GM21529 (cell line): ENCODE results near the gene FRG2B.
"Not testable (repeated sequence)": the region's sequence is repeated elsewhere in the genome, so short reads cannot be mapped to it uniquely, and the experiment has no call there.

Experiments used
- ATAC-seq: cut with Tn5 transposase; IDR thresholded peaks from one replicate; pipeline ENCODE4 v1.9.1; 2021; ENCODE audit not compliant: unreplicated experiment

The FRG2B gene

DNA sequence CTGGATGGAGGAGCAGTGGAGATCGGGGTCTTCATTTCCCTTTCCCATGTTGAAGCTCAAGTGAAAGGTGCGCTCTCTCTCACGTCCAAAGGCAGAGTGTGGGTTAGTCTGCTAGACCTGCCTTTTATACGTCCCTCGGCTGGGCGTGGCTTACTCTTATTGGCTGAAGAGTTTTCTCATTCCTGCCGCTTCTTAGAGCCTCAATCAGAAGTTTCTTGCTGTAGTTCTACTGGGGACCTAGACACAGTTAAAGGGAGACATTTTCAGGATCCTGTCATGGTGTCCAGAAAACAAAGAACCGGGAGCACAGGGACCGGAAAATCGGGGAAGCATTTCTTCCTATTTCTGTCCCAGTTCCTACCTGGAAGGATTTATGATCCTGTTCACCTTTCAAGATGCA lies at the start of gene FRG2B:
Gene FRG2B, minus strand, starts transcription at position 101 of the 400 bp plus-strand sequence. Its CDS starts 53 bp downstream, at position 48.
- ATAC-seq = not testable (repeated sequence)

DNA sequence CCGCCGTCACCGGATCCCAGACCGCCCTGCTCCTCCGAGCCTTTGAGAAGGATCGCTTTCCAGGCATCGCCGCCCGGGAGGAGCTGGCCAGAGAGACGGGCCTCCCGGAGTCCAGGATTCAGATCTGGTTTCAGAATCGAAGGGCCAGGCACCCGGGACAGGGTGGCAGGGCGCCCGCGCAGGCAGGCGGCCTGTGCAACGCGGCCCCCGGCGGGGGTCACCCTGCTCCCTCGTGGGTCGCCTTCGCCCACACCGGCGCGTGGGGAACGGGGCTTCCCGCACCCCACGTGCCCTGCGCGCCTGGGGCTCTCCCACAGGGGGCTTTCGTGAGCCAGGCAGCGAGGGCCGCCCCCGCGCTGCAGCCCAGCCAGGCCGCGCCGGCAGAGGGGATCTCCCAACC lies 40.9 kb upstream of the FRG2B start:
- not testable (repeated sequence) for ATAC-seq

DNA sequence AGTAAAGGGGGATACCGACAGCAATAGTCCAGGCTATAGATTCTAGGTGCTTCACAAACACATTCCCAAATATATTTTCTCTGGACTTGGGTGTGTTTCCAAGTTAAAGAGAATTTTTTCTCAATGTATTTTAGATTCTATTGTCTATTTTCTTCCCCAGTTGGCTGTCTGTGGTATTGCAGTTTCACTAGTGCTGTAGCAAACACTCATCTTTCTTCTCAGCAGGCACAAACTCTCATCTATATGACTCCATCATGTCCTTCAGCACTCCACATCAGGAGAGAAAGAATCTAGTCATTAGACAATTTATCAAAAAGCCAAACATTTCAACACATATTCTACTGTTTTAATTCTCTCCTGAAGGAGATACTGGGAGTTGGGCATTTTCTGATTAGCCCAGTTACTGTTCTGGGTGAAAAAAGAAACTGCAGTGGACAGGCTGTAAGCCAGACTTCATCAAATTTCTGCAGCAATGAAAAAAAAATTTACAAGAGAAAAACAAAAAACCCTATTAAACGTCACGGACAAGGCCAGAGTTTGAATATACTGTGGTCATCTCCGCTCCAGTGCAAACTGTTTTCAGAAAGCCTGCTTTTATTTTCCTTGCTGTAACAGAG lies 37.1 kb upstream of the FRG2B start:
- not testable (repeated sequence) for ATAC-seq

DNA sequence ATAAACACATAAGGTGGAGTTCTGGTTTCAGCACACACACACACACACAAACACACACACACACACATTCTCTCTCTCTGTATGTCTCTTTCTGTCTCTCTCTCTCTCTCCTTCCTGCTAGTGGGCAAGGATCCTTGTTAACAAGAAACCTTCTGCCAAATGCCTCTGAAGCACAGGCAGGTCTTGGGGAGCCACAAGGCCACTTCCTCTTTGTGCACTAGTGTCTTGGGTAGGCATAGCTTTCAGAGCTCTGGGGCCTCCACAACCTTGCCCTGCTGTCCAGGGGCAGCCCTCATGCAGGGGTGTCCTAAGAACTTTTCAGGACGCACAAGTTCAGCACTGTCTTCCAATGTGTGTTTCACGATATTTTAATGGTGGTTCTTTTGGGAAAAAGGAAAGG lies 34.5 kb upstream of the FRG2B start:
- ATAC-seq = not testable (repeated sequence)

DNA sequence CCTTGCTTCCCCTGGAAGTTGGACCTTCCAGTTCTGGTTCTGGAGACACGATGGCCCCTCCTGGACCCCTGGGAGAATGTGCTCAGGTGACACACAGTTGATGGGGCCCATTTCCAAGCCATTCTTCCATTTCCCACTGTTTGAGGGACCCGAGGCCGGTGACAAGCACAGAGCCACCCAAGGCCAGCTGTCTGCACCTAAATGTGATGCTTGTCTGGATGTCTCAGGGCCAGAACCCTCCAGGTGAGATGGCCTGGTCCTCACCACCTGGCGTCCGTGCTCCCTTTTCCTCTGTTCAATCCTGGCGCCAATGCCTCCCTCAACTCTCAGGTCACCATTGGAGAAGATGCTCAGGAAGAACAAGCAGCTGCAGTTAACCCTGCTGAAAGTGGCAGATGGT lies 33.9 kb upstream of the FRG2B start:
- ATAC-seq = not testable (repeated sequence)

DNA sequence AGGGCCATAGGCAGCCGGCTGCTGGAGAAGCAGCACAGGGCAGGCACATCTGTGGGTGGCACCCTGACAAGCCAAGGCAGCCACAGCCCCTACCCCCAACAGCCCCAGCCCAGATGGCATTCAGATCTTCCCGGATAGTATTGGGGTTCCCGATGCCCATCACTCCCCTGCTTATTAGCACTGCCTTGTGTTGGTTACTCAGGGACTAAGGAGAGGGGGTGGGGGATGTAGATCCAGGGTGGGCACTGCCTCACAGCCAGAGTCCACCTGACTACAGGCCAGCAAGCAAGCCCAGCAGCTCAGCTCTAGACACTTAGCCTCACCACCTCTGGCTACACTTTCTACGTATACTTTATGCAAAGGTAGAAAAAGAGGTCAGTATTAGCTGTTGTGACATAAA lies 30.7 kb upstream of the FRG2B start:
- not testable (repeated sequence) for ATAC-seq

DNA sequence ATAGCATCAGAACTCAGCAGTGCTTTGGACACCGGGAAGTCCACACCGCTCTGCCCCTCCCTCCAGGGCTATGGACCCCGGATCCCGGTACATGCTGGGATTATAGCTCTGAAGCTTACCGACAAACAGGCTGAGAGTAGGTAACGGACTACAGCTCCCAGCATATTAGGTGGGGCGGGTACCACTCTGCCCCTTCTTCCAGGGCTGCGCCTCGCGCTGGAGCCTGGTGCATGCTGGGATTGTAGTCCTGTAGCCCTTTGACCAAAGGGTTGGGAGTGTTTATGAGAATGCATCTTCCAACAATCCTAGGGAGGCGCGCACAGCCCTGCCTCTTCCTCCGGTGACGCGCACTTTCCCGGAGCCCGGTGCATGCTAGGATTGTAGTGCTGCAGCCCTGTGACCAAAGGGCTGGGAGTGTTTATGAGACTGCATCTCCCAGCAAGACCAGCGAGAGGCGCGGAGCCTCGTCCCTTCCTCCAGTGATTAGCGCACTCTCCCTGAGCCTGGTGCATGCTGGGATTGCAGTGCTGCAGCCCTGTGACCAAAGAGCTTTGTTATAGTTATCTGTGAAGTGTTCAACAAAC lies 22.4 kb upstream of the FRG2B start:
- not testable (repeated sequence) for ATAC-seq

DNA sequence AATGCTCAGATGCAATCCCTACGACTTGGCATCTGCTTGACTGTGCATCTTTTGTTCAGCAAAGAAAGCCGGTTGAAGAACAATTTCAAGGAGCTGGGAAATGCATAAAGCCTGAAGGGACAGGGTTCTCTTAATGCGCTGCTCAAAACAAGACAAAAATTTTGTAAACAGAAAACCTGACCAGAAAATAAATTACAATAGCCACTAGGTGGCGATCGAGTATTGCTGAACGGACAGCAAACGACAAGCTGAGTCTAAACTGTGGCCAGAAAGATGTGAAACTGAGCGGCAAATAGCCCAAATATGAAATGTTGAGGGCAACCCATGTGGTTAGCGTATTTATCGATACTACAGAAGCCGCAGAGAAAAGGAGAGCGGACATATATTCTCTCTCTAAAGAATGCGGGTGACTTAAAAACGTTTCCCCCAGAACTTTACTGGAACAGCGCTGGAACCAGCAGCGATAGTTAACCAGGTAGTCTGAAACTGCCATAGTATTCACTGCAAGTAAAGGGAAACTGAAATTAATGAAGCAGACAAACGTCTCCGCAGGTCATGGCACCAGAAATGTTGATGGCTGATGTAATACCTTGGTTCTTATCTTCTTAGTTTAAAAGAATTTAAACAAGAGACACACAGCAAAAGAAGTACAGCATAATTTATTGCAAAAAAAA lies 20.6 kb upstream of the FRG2B start:
- peak; percentile 61 for ATAC-seq

DNA sequence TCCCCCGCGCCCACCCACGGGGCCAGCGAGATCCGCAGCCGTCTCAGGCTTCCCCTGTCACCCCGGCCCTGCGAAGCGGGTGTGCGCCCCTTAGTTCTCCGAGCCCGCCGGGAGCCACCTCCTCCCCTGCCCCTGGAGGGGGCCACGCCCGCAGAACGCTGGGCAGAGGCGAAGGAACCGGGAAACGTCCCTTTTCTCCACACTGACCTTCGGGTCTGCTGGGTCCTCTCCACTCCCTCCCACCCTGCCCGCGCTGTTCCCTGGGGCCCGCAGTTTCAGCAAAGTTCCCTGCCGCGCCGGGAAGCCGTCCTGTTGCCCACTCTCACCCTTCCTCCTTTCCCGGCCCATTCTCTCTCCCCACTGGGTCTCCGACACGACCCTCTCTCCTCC lies 11.2 kb upstream of the FRG2B start:
- ATAC-seq = not testable (repeated sequence)

DNA sequence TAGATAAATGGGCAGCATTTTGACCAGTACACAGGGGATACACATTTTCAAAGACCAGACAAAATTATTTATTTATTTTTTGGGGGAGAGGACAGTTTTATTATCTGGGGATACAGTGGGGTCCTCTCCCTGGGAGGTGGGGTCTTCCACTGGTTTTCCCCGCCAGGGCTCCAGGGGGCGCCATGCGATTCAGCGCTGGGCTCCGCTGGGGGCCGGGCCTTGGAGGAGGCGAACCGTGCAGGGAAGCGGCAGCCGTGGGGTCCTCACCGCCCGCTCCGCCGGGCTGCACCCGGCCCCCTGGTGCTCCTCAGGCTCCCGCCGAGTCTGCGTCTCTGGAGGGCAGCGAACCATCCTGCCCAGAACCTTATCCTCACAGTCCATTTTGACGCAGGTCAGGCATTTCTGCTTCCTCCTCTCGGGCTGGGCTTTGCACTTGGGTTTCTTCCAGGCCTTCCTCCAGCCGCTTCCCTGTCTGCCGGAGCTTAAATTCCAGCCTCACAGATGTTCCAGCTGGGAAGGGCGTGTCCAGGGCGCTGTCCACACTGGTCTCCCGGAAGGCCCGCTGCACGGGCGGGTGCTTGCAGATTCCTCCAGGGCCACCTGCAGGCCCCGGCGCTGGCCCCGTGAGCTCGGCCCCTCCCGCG lies 10.7 kb upstream of the FRG2B start:
- ATAC-seq = not testable (repeated sequence)

DNA sequence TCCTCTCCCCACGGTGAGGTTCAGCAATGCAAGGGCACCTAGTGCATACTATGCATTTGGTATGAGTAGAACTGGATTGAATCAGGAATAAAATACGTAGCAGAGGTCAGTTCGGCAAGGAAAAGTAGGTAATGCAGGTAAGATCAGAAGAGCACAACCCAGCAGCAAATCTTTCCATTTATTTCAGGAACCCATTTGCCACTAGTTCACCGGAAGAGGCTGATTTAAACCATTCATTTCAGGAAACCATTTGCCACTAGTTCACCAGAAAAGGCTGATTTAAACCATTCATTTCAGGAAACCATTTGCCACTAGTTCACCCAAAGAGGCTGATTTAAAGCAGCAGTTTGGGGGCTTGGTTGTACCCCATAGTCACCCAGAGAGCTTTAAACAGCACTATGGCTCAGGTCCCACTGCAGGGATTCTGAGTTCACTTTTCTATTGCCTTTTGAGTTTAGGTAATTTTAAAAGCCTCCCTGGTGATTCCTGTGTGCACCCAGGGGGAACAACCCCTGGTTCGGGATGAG lies 4.2 kb upstream of the FRG2B start:
- ATAC-seq = not testable (repeated sequence)

DNA sequence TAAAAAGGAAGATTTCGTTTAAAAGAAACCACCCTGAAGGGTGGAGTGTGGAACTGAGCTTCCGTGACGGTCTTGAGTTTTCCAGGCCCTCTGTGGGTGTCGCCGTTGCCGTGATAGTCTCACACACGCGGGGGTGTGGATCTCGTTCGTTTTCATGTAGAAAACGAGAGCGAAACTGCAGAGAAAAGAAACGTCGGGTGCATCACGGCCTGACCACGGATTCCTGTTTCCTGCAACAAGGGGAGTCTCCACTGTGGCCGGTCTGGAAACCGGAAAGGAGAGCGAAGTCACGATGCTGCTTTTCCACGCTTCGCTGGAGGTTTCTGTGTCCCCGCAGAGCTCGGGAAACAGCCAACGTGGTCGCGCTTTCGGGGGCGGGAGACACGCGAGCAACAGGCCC lies 4.1 kb downstream of the FRG2B start:
- not testable (repeated sequence) for ATAC-seq

DNA sequence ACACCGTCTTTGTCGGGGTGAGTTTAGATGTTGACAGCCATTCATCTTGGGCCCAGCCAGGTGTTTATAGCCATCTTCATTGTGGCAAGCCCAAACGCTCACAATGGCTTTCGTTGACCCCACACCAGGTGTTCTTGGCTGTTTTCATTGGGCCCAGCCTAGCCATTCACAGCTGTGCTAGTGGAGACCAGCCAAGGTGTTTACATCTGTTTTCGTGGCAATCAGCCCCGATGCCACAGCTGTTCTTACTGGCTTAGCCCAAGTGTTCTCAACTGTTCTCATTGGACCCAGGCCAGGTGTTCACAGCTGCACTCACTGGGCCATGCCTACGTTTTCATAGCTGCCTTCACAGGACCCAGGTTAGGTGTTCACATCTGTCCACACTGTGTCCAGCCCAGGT lies 7.7 kb downstream of the FRG2B start:
- ATAC-seq = no peak

DNA sequence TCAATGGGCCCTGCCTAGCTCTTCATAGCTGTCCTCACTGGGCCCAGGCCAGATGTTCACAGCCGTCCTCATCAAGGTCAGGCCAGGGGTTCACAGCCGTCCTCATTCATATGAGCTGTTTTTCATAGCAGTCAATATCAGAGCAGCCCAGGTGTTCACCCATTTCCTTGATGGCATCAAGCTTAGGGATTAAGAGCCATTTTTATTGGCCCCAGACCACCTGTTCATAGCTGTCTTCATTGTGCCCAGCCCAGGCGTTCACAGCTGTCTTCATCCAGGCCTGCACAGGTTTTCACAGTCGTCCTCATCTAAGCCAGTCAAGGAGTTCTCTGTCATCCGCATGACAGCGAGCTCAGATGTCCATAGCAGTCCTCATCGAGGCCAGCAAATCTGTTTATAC lies 9.4 kb downstream of the FRG2B start:
- ATAC-seq = no peak

DNA sequence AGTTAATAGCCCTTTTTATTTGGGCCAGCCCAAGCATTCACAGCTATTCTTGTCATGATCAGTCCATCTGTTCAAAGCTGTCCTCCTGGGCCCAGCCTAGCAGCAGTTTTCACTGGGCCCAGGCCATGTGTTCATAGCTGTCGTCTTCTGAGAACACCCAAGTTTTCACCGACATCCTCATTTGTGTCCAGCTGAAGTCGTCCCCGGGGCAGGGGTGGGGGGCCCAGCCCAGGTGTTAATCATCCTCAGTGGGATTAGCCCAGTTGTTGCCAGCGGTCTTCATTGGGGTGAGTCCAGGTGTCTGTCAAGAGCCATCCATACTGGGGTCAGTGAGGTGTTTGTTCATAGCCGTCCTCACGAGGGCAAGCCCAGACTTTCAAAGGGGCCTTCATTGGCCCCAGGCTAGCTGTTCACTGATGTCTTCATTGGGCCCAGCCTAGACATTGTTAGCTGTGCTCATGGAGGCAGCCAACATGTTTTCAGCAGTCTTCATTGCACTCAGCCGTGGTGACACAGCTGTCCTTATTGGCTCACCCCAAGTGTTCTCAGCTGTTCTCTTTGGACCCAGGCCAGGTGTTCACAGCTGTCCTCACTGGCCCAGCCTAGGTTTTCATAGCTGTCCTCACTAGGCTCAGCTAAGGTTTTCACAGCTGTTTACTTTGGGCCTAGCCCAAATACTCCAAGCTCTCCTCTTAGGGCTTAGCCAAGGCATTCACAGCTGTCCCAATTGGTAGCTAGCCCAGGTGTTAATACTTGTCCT lies 10.0 kb downstream of the FRG2B start:
- ATAC-seq = no peak

DNA sequence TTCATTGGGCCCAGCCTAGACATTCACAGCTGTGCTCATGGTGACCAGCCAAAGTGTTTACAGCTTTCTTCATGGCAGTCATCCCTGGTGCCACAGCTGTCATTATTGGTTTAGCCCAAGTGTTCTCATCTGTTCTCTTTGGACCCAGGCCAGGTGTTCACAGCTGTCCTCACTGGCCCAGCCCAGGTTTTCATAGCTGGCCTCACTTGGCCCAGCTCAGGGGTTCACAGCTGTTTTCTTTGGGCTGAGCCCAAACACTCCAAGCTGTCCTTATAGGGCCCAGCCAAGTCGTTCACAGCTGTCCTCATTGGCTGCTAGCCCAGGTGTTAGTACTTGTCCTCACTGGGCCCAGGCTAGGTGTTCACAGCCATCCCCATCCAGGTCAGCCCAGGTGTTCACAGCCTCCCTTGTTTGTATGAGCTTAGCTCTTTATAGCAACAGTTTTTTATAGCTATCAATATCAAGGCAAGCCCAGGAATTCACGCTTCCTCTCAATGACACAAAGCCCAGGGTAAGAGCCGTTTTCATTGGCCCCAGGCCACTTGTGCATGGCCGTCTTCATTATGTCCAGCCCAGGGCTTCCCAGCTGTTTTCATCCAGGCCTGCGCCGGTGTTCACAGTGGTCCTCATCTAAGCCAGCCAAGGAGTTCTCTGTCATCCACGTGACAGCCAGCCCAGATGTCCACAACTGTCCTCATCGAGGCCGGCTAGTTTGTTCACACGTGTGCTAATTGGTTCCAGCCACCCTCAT lies 11.6 kb downstream of the FRG2B start:
- no peak for ATAC-seq

DNA sequence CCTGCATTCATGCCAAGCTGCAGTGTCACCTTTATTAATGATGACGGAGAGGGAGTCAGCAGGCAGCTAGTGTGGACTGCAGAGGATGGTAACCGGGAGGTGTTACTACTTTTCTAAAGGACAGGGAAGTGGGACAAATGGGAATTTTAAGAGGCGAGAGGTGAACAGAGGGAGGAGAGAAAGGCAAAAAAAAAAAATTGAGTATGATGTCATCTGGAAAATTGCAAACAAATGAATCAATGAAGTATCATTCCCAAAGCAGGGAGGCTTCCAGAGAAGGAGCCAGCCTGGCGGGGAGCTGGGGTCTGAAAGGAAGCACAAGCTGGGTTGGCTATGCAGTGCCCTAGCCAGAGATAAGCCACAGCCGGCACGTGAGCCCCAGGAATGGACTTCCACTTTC lies 12.9 kb downstream of the FRG2B start:
- ATAC-seq = no peak

DNA sequence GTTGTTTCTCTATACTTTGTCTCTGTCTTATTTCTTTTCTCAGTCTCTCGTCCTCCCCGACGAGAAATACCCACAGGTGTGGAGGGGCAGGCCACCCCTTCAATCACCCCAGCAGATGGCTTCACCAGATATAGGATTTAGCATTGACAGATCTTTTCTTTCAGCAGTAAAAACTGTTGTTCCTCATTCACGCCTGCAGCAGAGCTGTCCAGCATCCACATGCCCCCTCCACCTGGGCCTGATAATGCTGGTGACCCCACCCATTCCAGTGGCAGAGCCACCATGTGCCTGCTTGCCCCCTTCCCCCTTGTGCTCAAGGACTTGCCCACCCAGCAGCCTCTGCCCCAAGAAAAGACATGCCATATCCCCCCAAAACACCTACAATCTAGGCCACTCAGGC lies 15.5 kb downstream of the FRG2B start:
- ATAC-seq = no peak

DNA sequence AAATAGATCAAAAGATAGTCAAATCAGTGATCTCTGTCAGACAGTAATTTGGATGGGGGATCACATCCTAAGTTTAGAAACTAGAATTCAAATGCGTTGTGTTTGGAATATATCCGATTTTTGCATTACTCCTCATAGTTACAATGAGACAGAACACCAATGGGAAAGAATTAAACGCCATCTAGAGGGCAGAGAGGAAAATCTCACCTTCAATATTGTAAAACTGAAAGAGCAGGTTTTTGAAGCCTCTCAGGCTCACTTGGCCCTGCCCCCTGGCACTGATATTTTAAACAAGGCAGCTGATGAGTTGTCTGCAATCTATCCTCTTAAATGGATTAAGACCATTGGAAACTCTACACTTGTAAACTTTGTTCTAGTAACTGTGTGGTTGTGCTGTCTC lies 17.7 kb downstream of the FRG2B start:
- no peak for ATAC-seq

DNA sequence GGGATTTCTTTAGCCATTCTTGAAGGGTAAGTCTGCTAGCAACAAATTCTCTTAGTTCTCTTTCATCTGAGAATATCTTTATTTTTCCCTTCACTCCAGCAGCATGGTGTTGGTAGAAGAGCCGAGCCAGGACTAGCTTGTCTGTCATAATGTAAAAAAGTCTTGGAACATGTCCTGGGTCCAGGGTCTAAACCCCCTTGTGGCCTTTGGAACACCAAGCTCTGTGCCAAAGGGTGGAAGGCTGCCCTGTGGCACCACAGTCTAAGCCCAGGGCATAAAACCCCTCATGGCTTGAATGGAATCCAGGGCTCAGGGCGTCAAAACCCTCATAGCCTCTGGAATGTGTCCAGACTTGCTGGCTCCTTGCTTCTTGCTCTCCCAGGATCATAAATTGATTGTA lies 23.2 kb downstream of the FRG2B start:
- ATAC-seq = not testable (repeated sequence)
